HUES6 (cell line): ENCODE results near the gene AJM1.
"Not testable (repeated sequence)": the region's sequence is repeated elsewhere in the genome, so short reads cannot be mapped to it uniquely, and the experiment has no call there.

Experiments used
- H3K27ac ChIP-seq: 2 replicates; pipeline ENCODE4 v1.7.0; 2013; ENCODE audit warnings: low read depth, mild to moderate bottlenecking, low read length, inconsistent platforms
- H3K27me3 ChIP-seq: 2 replicates; pipeline ENCODE4 v1.6.1; 2013; ENCODE audit warnings: low read length; ENCODE audit not compliant: control insufficient read depth, insufficient read depth
- H3K36me3 ChIP-seq: 2 replicates; pipeline ENCODE4 v1.6.1; 2013; ENCODE audit warnings: low read length; ENCODE audit not compliant: control insufficient read depth, insufficient read depth
- H3K4me1 ChIP-seq: 2 replicates; pipeline ENCODE4 v1.6.1; 2013; ENCODE audit warnings: low read length; ENCODE audit not compliant: control insufficient read depth, insufficient read depth
- H3K4me3 ChIP-seq: 2 replicates; pipeline ENCODE4 v1.5.1; 2013; ENCODE audit warnings: low read depth, low read length
- H3K9ac ChIP-seq: one replicate; pipeline ENCODE4 v1.6.1; 2013; ENCODE audit warnings: mild to moderate bottlenecking, low read length
- H3K9me3 ChIP-seq: 2 replicates; pipeline ENCODE4 v1.6.1; 2013; ENCODE audit warnings: low read depth, low read length; ENCODE audit not compliant: control insufficient read depth, insufficient read depth

The AJM1 gene

GRCh38 chr9:136869611-136870010 lies 27.3 kb downstream of the AJM1 start:
- H3K4me3 ChIP-seq, H3K27ac ChIP-seq, H3K4me1 ChIP-seq, H3K27me3 ChIP-seq, H3K36me3 ChIP-seq, H3K9ac ChIP-seq: not testable (repeated sequence)
- peaks cover 62% of the 10 kb centered on the region for H3K9me3 ChIP-seq

DNA sequence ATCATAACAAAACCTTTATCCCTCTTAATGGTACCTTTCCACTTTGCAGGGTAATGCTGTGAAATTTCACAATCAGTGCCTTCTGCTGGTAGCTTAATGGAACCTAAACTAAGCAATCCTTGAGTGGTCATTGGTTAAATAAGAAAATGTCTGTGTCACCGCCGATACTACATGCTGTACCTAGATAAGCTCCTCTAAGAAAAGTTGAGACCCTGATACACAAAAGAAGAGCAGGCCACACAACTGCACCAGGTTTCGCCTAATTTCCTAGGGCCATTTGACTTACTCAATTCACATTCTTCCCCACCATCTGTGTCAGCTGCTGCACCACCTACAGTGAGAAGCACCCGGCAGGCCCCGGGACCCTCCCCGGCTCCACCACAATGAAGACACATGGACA lies 32.9 kb downstream of the AJM1 start:
- peaks cover 40% of the 10 kb centered on the region for H3K9me3 ChIP-seq
- H3K4me1 ChIP-seq: no peaks in the 10 kb centered on the region
- H3K36me3 ChIP-seq: no peaks in the 10 kb centered on the region
- H3K27ac ChIP-seq: no peak overlapping the region
- H3K9ac ChIP-seq: no peak overlapping the region
- no peaks in the 10 kb centered on the region for H3K27me3 ChIP-seq
- H3K4me3 ChIP-seq: no peak overlapping the region

- H3K9ac ChIP-seq: no peak overlapping the region
- H3K36me3 ChIP-seq: no peaks in the 10 kb centered on the region
- peaks cover 27% of the 10 kb centered on the region for H3K9me3 ChIP-seq
- H3K27ac ChIP-seq: no peak overlapping the region
- H3K27me3 ChIP-seq: no peaks in the 10 kb centered on the region
- H3K4me3 ChIP-seq: no peak overlapping the region
- H3K4me1 ChIP-seq: peaks cover 3% of the 10 kb centered on the region
Observed at GRCh38 chr9:136876476-136876875, 34.2 kb downstream of the AJM1 start.

- H3K4me1 ChIP-seq: peaks cover 15% of the 10 kb centered on the region
- no peaks in the 10 kb centered on the region for H3K27me3 ChIP-seq
- H3K4me3 ChIP-seq: no peak overlapping the region
- H3K9ac ChIP-seq: no peak overlapping the region
- no peak overlapping the region for H3K27ac ChIP-seq
- no peaks in the 10 kb centered on the region for H3K36me3 ChIP-seq
- H3K9me3 ChIP-seq: no peaks in the 10 kb centered on the region
Observed at GRCh38 chr9:136880651-136881050, 38.4 kb downstream of the AJM1 start.

- no peak overlapping the region for H3K4me3 ChIP-seq
Observed at GRCh38 chr9:136881691-136882108, 39.4 kb downstream of the AJM1 start.

DNA sequence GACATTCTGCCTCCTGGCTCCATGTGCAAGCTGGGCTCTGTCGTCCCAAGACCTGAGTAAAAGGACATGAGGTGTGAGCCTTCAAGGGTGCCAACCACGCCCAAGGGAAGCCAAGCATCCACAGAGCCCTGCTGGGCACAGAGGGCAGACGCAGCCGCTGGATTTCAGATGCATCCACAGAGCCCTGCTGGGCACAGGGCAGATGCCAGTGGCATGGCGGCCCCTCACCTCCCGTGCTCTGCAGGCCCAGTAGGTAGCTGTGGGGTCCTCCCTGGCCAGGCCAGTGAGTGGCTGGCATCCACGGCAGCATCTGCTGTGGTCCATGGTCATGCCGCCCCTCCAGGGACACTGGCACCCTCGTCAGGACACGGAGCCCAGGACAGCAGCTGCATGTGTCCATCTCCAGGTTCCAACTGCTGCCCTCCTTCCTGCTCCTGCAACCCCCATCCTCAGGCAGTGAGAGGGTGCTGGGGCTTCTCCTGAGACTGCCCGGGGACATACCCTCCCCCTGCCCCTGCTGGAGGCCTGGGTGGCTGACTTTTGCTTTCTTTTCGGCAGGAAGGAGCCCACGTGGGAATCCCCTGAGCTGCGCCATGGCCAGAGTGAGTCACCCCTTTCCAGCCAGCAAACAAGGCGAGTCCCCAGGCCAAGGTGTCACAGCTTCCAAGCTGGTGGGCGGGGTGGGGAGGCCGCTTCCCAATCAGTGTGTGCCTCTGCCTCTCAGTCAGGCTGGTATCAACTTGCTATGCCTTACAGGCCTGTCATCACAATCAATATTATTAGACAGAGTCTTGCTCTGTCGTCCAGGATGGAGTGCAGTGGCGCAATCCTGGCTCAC lies 40.0 kb downstream of the AJM1 start:
- no peak overlapping the region for H3K27ac ChIP-seq
- peak overlapping the region; percentile 18 for H3K9ac ChIP-seq
- H3K4me3 ChIP-seq: no peak overlapping the region

More at GRCh38 chr9:136881691-136882108, 39.4 kb downstream of the AJM1 start:
- no peaks in the 10 kb centered on the region for H3K27me3 ChIP-seq
- H3K27ac ChIP-seq: no peak overlapping the region
- no peaks in the 10 kb centered on the region for H3K36me3 ChIP-seq
- H3K9ac ChIP-seq: no peak overlapping the region
- H3K4me1 ChIP-seq: peaks cover 15% of the 10 kb centered on the region
- H3K9me3 ChIP-seq: no peaks in the 10 kb centered on the region

GRCh38 chr9:136882947-136883283 lies 40.6 kb downstream of the AJM1 start:
- not testable (repeated sequence) for H3K36me3 ChIP-seq, H3K9me3 ChIP-seq, H3K4me3 ChIP-seq, H3K27ac ChIP-seq, H3K27me3 ChIP-seq, H3K9ac ChIP-seq
- H3K4me1 ChIP-seq: peaks cover 17% of the 10 kb centered on the region

More for the DNA sequence above, 40.0 kb downstream of the AJM1 start:
- H3K36me3 ChIP-seq: no peaks in the 10 kb centered on the region
- no peaks in the 10 kb centered on the region for H3K27me3 ChIP-seq
- peaks cover 17% of the 10 kb centered on the region for H3K4me1 ChIP-seq
- H3K9me3 ChIP-seq: no peaks in the 10 kb centered on the region

- not testable (repeated sequence) for H3K4me3 ChIP-seq, H3K27ac ChIP-seq, H3K36me3 ChIP-seq, H3K27me3 ChIP-seq, H3K9ac ChIP-seq, H3K9me3 ChIP-seq
- peaks cover 17% of the 10 kb centered on the region for H3K4me1 ChIP-seq
Observed at GRCh38 chr9:136883670-136884069, 41.4 kb downstream of the AJM1 start.

GRCh38 chr9:136885950-136886578 lies 43.8 kb downstream of the AJM1 start, which contains the start of gene TRAF2:
Gene TRAF2, plus strand, starts transcription at chr9:136886516. Its CDS starts 12,225 bp downstream, at chr9:136898741.
- Histone ChIP-seq H3K4me3 (peak within 1 kb of the TSS; percentile 94), H3K9ac (peak within 1 kb of the TSS; percentile 84), H3K9me3 (no peaks in the 10 kb centered on the region), H3K27ac (peak within 1 kb of the TSS; percentile 86; the same call in 1 of the 2 replicates), H3K4me1 (peaks cover 17% of the 10 kb centered on the region), H3K27me3 (no peaks in the 10 kb centered on the region), H3K36me3 (peaks cover 14% of the 10 kb centered on the region)

- Histone ChIP-seq H3K4me3 (peak overlapping the region; percentile 94), H3K27ac (peak overlapping the region; percentile 86; the same call in 1 of the 2 replicates), H3K9me3 (no peaks in the 10 kb centered on the region), H3K4me1 (peaks cover 10% of the 10 kb centered on the region), H3K27me3 (no peaks in the 10 kb centered on the region), H3K36me3 (peaks cover 16% of the 10 kb centered on the region), H3K9ac (peak overlapping the region; percentile 84)
Observed at GRCh38 chr9:136886610-136887597, 44.6 kb downstream of the AJM1 start.
